ENCODE data around the gene ABLIM1. TPM values are rescaled to one million over a fixed set of nuclear protein-coding genes. Genes with fewer than 3 reads are reported as not detected.

The ABLIM1 gene
- polyA plus RNA-seq, 3 donors = 0.33 to 0.91 (median 0.57) TPM

GRCh38 chr10:114388275-114388674, 269.8 kb downstream of the ABLIM1 start:
- Mint-ChIP-seq H3K27ac (no peak overlapping the region), H3K4me1 (no peaks in the 10 kb centered on the region), H3K4me3 (no peak overlapping the region), H3K36me3 (no peaks in the 10 kb centered on the region), H3K9me3 (no peaks in the 10 kb centered on the region), H3K27me3 (ENCODE audit: low read depth in 3 of 3) (peaks cover 4 to 13% (median 6%) of the 10 kb centered on the region in 3 donors)
- Histone ChIP-seq H3K27me3 (ENCODE audit: control insufficient read depth in 2 of 2, insufficient read depth in 2 of 2, low read length in 2 of 2) (no peaks in the 10 kb centered on the region), H3K9ac (ENCODE audit: insufficient read depth, low read length, poor library complexity, severe bottlenecking) (no peak overlapping the region), H3K4me2 (replicated peaks; ENCODE audit: extremely low read depth, low read length, poor library complexity, severe bottlenecking) (no peak overlapping the region), H3K27ac (ENCODE audit: low read depth in 1 of 2, low read length in 2 of 2) (no peak overlapping the region), H3K4me1 (ENCODE audit: control insufficient read depth in 1 of 2, insufficient read depth in 2 of 2, low read length in 2 of 2) (no peaks in the 10 kb centered on the region), H3K9me3 (replicated peaks in 1 of 2; ENCODE audit: control insufficient read depth in 1 of 2, insufficient read depth in 1 of 2, low read length in 2 of 2) (no peaks in the 10 kb centered on the region), H3K4me3 (replicated peaks in 1 of 3; ENCODE audit: low read depth in 2 of 3, low read length in 3 of 3) (no peak overlapping the region), H4K20me1 (ENCODE audit: insufficient read depth, low read length) (no peaks in the 10 kb centered on the region), H3K79me2 (ENCODE audit: insufficient read depth, low read length) (no peaks in the 10 kb centered on the region), H2AFZ (ENCODE audit: insufficient read depth, low read depth, low read length, poor library complexity, severe bottlenecking) (no peak overlapping the region), H3K36me3 (replicated peaks in 1 of 2; ENCODE audit: control insufficient read depth in 1 of 2, insufficient read depth in 2 of 2, low read length in 2 of 2) (no peaks in the 10 kb centered on the region)
- TF ChIP-seq CTCF (IDR thresholded peaks at IDR 0.05) = no peak
- WGBS (ENCODE audit: insufficient coverage) = 14% methylated on average over 2 of the region's 3 CpGs
- DNase-seq = no peak
- intact Hi-C loops (cut with micrococcal nuclease) = no loop called here

- no peaks in the 10 kb centered on the region for H3K36me3 Mint-ChIP-seq
- H3K4me2 ChIP-seq (replicated peaks; ENCODE audit: extremely low read depth, low read length, poor library complexity, severe bottlenecking) = no peak overlapping the region
- no peaks in the 10 kb centered on the region for H3K4me1 Mint-ChIP-seq
- no peak overlapping the region for H3K4me3 Mint-ChIP-seq
- intact Hi-C loops (cut with micrococcal nuclease) = no loop called here
- no peaks in the 10 kb centered on the region for H3K79me2 ChIP-seq (ENCODE audit: insufficient read depth, low read length)
- H3K9me3 Mint-ChIP-seq = no peaks in the 10 kb centered on the region
- H3K27ac Mint-ChIP-seq = no peak overlapping the region
- H3K4me3 ChIP-seq (replicated peaks in 1 of 3; ENCODE audit: low read depth in 2 of 3, low read length in 3 of 3) = no peak overlapping the region
- H3K27ac ChIP-seq (ENCODE audit: low read depth in 1 of 2, low read length in 2 of 2) = no peak overlapping the region
- TF ChIP-seq CTCF (IDR thresholded peaks at IDR 0.05) = no peak
- no peaks in the 10 kb centered on the region for H3K4me1 ChIP-seq (ENCODE audit: control insufficient read depth in 1 of 2, insufficient read depth in 2 of 2, low read length in 2 of 2)
- no peaks in the 10 kb centered on the region for H3K36me3 ChIP-seq (replicated peaks in 1 of 2; ENCODE audit: control insufficient read depth in 1 of 2, insufficient read depth in 2 of 2, low read length in 2 of 2)
- no peaks in the 10 kb centered on the region for H3K9me3 ChIP-seq (replicated peaks in 1 of 2; ENCODE audit: control insufficient read depth in 1 of 2, insufficient read depth in 1 of 2, low read length in 2 of 2)
- H3K27me3 Mint-ChIP-seq (ENCODE audit: low read depth in 3 of 3) = peaks cover 5 to 13% (median 6%) of the 10 kb centered on the region in 3 donors
- no peak overlapping the region for H2AFZ ChIP-seq (ENCODE audit: insufficient read depth, low read depth, low read length, poor library complexity, severe bottlenecking)
- 89% methylated on average over 1 of the region's 4 CpGs for WGBS (ENCODE audit: insufficient coverage)
- H3K27me3 ChIP-seq (ENCODE audit: control insufficient read depth in 2 of 2, insufficient read depth in 2 of 2, low read length in 2 of 2) = no peaks in the 10 kb centered on the region
- no peak for DNase-seq
- H3K9ac ChIP-seq (ENCODE audit: insufficient read depth, low read length, poor library complexity, severe bottlenecking) = no peak overlapping the region
- no peaks in the 10 kb centered on the region for H4K20me1 ChIP-seq (ENCODE audit: insufficient read depth, low read length)
These were observed 270.3 kb downstream of the ABLIM1 start for GRCh38 chr10:114387784-114388183.

All from CD14-positive monocyte (primary cell).